A673 (cell line): ENCODE data around the gene LRRC3.

Experiments
- EZH2 ChIP-seq: fragments of 200-600 bp; sonication (generic); IDR thresholded peaks from 2 replicates; pipeline ENCODE4 v1.6.1; 2017; ENCODE audit warnings: borderline replicate concordance, low read depth, mild to moderate bottlenecking, mixed read lengths, antibody characterized with exemption, low read length; ENCODE audit not compliant: poor library complexity, severe bottlenecking
- TF ChIP-seq, protein P1 (sequence below): fragments of 300-800, 200-600 bp; sonication (generic); conservative IDR thresholded peaks from 2 replicates; pipeline ENCODE4 v1.5.1; 2017; ENCODE audit warnings: low read depth, mild to moderate bottlenecking, antibody characterized with exemption, low read length, moderate library complexity, mixed read lengths

DNA sequence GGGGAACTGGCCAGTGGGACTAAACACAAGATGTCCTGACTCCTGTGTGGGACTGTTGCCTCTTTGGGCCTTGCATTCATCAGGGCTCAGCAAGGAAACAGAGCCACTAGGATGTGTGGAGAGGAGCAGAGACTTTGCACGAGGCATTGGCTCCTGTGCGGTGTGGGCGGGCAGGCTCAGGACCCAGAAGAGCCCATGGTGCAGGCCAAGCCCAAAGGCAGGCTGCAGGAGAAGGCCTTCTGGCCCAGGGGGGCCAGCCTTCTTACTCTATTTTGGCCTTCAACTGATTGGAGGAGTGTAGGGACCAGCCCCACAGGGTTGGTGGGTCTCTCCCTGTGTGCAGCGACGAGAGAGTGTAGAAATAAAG lies 23.5 kb downstream of the LRRC3 start:
- TF ChIP-seq, protein P1, sequence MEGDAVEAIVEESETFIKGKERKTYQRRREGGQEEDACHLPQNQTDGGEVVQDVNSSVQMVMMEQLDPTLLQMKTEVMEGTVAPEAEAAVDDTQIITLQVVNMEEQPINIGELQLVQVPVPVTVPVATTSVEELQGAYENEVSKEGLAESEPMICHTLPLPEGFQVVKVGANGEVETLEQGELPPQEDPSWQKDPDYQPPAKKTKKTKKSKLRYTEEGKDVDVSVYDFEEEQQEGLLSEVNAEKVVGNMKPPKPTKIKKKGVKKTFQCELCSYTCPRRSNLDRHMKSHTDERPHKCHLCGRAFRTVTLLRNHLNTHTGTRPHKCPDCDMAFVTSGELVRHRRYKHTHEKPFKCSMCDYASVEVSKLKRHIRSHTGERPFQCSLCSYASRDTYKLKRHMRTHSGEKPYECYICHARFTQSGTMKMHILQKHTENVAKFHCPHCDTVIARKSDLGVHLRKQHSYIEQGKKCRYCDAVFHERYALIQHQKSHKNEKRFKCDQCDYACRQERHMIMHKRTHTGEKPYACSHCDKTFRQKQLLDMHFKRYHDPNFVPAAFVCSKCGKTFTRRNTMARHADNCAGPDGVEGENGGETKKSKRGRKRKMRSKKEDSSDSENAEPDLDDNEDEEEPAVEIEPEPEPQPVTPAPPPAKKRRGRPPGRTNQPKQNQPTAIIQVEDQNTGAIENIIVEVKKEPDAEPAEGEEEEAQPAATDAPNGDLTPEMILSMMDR: no peak
- TF ChIP-seq EZH2: no peak
